ENCODE results near the gene AJUBA.

GRCh38 chr14:23009939-23010726 is 27.8 kb upstream of the AJUBA start, which contains the start of gene C14orf93:
- TF ChIP-seq CTCF (IDR thresholded peaks at IDR 0.05) (no peak), ZNF232 (CRISPR knock-in tag; IDR thresholded peaks at IDR 0.05) (no peak), GABPB1 (CRISPR knock-in tag; IDR thresholded peaks at IDR 0.05) (0 out of 2 replicates have a peak, but pooled peaks have one; percentile 25), TCF7 (CRISPR knock-in tag; IDR thresholded peaks at IDR 0.05; ENCODE audit: low read depth) (no peak), SP1 (CRISPR knock-in tag; conservative IDR thresholded peaks at IDR 0.05) (0 out of 2 replicates have a peak, but pooled peaks have one; percentile 58), JUN (CRISPR knock-in tag; IDR thresholded peaks at IDR 0.05) (no peak), RELA (CRISPR knock-in tag; IDR thresholded peaks at IDR 0.05; ENCODE audit: borderline replicate concordance) (no peak), TP53 (CRISPR knock-in tag; IDR thresholded peaks at IDR 0.05) (no peak), ATF3 (CRISPR knock-in tag; conservative IDR thresholded peaks at IDR 0.05) (no peak), TEAD4 (CRISPR knock-in tag; IDR thresholded peaks at IDR 0.05) (no peak)
- TF ChIP-seq, protein P1, sequence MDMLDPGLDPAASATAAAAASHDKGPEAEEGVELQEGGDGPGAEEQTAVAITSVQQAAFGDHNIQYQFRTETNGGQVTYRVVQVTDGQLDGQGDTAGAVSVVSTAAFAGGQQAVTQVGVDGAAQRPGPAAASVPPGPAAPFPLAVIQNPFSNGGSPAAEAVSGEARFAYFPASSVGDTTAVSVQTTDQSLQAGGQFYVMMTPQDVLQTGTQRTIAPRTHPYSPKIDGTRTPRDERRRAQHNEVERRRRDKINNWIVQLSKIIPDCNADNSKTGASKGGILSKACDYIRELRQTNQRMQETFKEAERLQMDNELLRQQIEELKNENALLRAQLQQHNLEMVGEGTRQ (CRISPR knock-in tag; IDR thresholded peaks at IDR 0.05), result no peak
- TF ChIP-seq, protein P2, sequence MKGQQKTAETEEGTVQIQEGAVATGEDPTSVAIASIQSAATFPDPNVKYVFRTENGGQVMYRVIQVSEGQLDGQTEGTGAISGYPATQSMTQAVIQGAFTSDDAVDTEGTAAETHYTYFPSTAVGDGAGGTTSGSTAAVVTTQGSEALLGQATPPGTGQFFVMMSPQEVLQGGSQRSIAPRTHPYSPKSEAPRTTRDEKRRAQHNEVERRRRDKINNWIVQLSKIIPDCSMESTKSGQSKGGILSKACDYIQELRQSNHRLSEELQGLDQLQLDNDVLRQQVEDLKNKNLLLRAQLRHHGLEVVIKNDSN (CRISPR knock-in tag; IDR thresholded peaks at IDR 0.05), result no peak

Measured in WTC11 (cell line).